H9 (cell line): ENCODE measurements around the gene ALG11. TPM values are rescaled to one million over a fixed set of nuclear protein-coding genes. Genes with fewer than 3 reads are reported as not detected.

Experiments used
- DNase-seq: peaks from one replicate; pipeline ENCODE4 v3.0.0-alpha.2; 2017
- H2AFZ ChIP-seq: one replicate; pipeline ENCODE4 v1.6.1; 2013; ENCODE audit warnings: mild to moderate bottlenecking, low read length, control low read depth, moderate library complexity
- H2AK5ac ChIP-seq: 2 replicates; pipeline ENCODE4 v1.6.1; 2013; ENCODE audit warnings: low read length, control low read depth, mixed read lengths; ENCODE audit not compliant: insufficient read length
- H2BK120ac ChIP-seq: one replicate; pipeline ENCODE4 v1.6.1; 2013; ENCODE audit warnings: low read depth, mild to moderate bottlenecking, low read length, control low read depth, inconsistent platforms; ENCODE audit not compliant: poor library complexity, severe bottlenecking
- H2BK12ac ChIP-seq: 2 replicates; pipeline ENCODE4 v1.6.1; 2013; ENCODE audit warnings: low read length, control low read depth, mixed read lengths, low read depth; ENCODE audit not compliant: insufficient read length
- H2BK15ac ChIP-seq: 2 replicates; pipeline ENCODE4 v1.6.1; 2013; ENCODE audit warnings: low read depth, low read length, control low read depth
- H2BK20ac ChIP-seq: one replicate; pipeline ENCODE4 v1.6.1; 2013; ENCODE audit warnings: low read depth, mild to moderate bottlenecking, low read length, control low read depth, inconsistent platforms; ENCODE audit not compliant: poor library complexity, severe bottlenecking
- H2BK5ac ChIP-seq: 2 replicates; pipeline ENCODE4 v1.6.1; 2013; ENCODE audit warnings: low read length, control low read depth, mixed read lengths; ENCODE audit not compliant: insufficient read length
- H3K14ac ChIP-seq: 2 replicates; pipeline ENCODE4 v1.6.1; 2013; ENCODE audit warnings: low read length, control low read depth; ENCODE audit not compliant: insufficient read depth
- H3K18ac ChIP-seq: 2 replicates; pipeline ENCODE4 v1.6.1; 2013; ENCODE audit warnings: low read depth, mild to moderate bottlenecking, mixed read lengths, low read length, control low read depth; ENCODE audit not compliant: insufficient read length
- H3K23ac ChIP-seq: 2 replicates; pipeline ENCODE4 v1.6.1; 2013; ENCODE audit warnings: low read length, control low read depth, mixed read lengths, low read depth; ENCODE audit not compliant: insufficient read length
- H3K23me2 ChIP-seq: 2 replicates; pipeline ENCODE4 v1.6.1; 2013; ENCODE audit warnings: low read depth, mild to moderate bottlenecking, mixed read lengths, low read length, control low read depth; ENCODE audit not compliant: insufficient read length, poor library complexity, severe bottlenecking
- H3K27ac ChIP-seq: 2 replicates; pipeline ENCODE4 v1.5.1; 2013; ENCODE audit warnings: low read length, control low read depth, mixed read lengths, low read depth; ENCODE audit not compliant: insufficient read length
- H3K27me3 ChIP-seq: 2 replicates; pipeline ENCODE4 v1.6.1; 2013; ENCODE audit warnings: low read length, control low read depth, inconsistent platforms; ENCODE audit not compliant: insufficient read depth
- H3K4ac ChIP-seq: 2 replicates; pipeline ENCODE4 v1.6.1; 2013; ENCODE audit warnings: low read depth, mild to moderate bottlenecking, control low read depth, inconsistent platforms, low read length, moderate library complexity
- H3K4me1 ChIP-seq: 2 replicates; pipeline ENCODE4 v1.6.1; 2013; ENCODE audit warnings: low read length, control low read depth, inconsistent platforms; ENCODE audit not compliant: insufficient read depth
- H3K4me2 ChIP-seq: 2 replicates; pipeline ENCODE4 v1.6.1; 2013; ENCODE audit warnings: low read length, control low read depth, mixed read lengths; ENCODE audit not compliant: insufficient read length, insufficient read depth
- H3K56ac ChIP-seq: 2 replicates; pipeline ENCODE4 v1.6.1; 2013; ENCODE audit warnings: low read depth, mild to moderate bottlenecking, mixed read lengths, low read length, control low read depth; ENCODE audit not compliant: insufficient read length
- H3K79me1 ChIP-seq: 2 replicates; pipeline ENCODE4 v1.6.1; 2013; ENCODE audit warnings: low read depth, mild to moderate bottlenecking, moderate library complexity, low read length, control low read depth, inconsistent platforms; ENCODE audit not compliant: insufficient read depth, poor library complexity, severe bottlenecking
- H3K79me2 ChIP-seq: 2 replicates; pipeline ENCODE4 v1.6.1; 2013; ENCODE audit warnings: low read length, control low read depth, inconsistent platforms; ENCODE audit not compliant: insufficient read depth
- H3K9ac ChIP-seq: 2 replicates; pipeline ENCODE4 v1.6.1; 2013; ENCODE audit warnings: low read length, control low read depth, mixed read lengths; ENCODE audit not compliant: insufficient read length; ENCODE audit errors: extremely low read depth
- H3K9me3 ChIP-seq: one replicate; pipeline ENCODE4 v1.6.1; 2013; ENCODE audit warnings: low read depth, low read length, inconsistent platforms; ENCODE audit not compliant: control insufficient read depth
- H3T11ph ChIP-seq: one replicate; pipeline ENCODE4 v1.6.1; 2013; ENCODE audit warnings: mild to moderate bottlenecking, low read length, control low read depth, inconsistent platforms
- H4K20me1 ChIP-seq: one replicate; pipeline ENCODE4 v1.6.1; 2013; ENCODE audit not compliant: control insufficient read depth, insufficient read length, insufficient read depth
- H4K5ac ChIP-seq: 2 replicates; pipeline ENCODE4 v1.6.1; 2013; ENCODE audit warnings: low read depth, mild to moderate bottlenecking, mixed read lengths, low read length, control low read depth; ENCODE audit not compliant: insufficient read length
- H4K8ac ChIP-seq: replicated peaks from 2 replicates; pipeline ENCODE4 v1.6.1; 2013; ENCODE audit warnings: low read length, control low read depth, mixed read lengths, low read depth; ENCODE audit not compliant: insufficient read length
- H4K91ac ChIP-seq: 2 replicates; pipeline ENCODE4 v1.6.1; 2013; ENCODE audit warnings: low read depth, mild to moderate bottlenecking, moderate library complexity, mixed read lengths, low read length, control low read depth; ENCODE audit not compliant: insufficient read length
- H3K27ac Mint-ChIP-seq, 3 experiments: 2 replicates in 2 of 3; 3 replicates in 1 of 3; pipeline ENCODE4 v1.8.0; 2020 to 2021; ENCODE audit warnings: mixed read lengths in 3 of 3, mild to moderate bottlenecking in 1 of 3, moderate library complexity in 1 of 3
- H3K27me3 Mint-ChIP-seq: 2 replicates; pipeline ENCODE4 v1.8.0; 2021; ENCODE audit warnings: low read depth, mild to moderate bottlenecking, moderate library complexity, mixed read lengths
- H3K36me3 Mint-ChIP-seq, 3 experiments: 2 replicates in 2 of 3; 3 replicates in 1 of 3; pipeline ENCODE4 v1.8.0; 2020 to 2021; ENCODE audit warnings: low read depth in 3 of 3, mixed read lengths in 3 of 3; ENCODE audit not compliant: insufficient read depth in 1 of 3
- H3K4me1 Mint-ChIP-seq, 2 experiments: 2 replicates each; pipeline ENCODE4 v1.8.0; 2020; ENCODE audit warnings: mixed read lengths in 2 of 2
- H3K4me3 Mint-ChIP-seq, 2 experiments: 2 replicates in 1 of 2; 3 replicates in 1 of 2; pipeline ENCODE4 v1.8.0; 2020 to 2021; ENCODE audit warnings: mild to moderate bottlenecking in 2 of 2, mixed read lengths in 2 of 2, moderate library complexity in 1 of 2
- H3K9me3 Mint-ChIP-seq, 2 experiments: 2 replicates in 1 of 2; 3 replicates in 1 of 2; pipeline ENCODE4 v1.8.0; 2020; ENCODE audit warnings: mild to moderate bottlenecking in 2 of 2, mixed read lengths in 2 of 2, moderate library complexity in 1 of 2
- CTCF ChIP-seq: fragments of 200-600 bp; sonication (generic); conservative IDR thresholded peaks from 3 replicates; pipeline ENCODE4 v1.8.0; 2021; ENCODE audit warnings: antibody characterized with exemption, mild to moderate bottlenecking
- WGBS: extraction: QIAGEN DNeasy Blood & Tissue Kit; methylation state at CpG from one replicate; pipeline ENCODE4 v1.1.7; 2013; ENCODE audit warnings: missing lambda C conversion rate, low lambda C conversion rate, mixed read lengths; ENCODE audit not compliant: insufficient read length; ENCODE audit errors: extremely low coverage; 5-methylcytosine and 5-hydroxymethylcytosine counted together
- total RNA-seq: library from RNA; stranded (reverse); gene quantifications from 2 replicates; pipeline ENCODE4 v1.2.1, GENCODE V29; 2021

Gene ALG11
- total RNA-seq, 1 experiment from 2014 or later, result 46.6 TPM

- peaks cover under 1% of the 10 kb centered on the region; the same call in 1 of the 2 replicates for H3K79me2 ChIP-seq
- Mint-ChIP-seq H3K9me3 (peaks cover 6 to 8% of the 10 kb centered on the region in 2 experiments), H3K27ac (no peak overlapping the region), H3K4me3 (no peak overlapping the region), H3K36me3 (peaks cover 41 to 86% (median 77%) of the 10 kb centered on the region in 3 experiments), H3K27me3 (no peaks in the 10 kb centered on the region), H3K4me1 (no peaks in the 10 kb centered on the region)
- H3K4ac ChIP-seq, result no peak overlapping the region
- no peak overlapping the region for H2BK5ac ChIP-seq
- no peak overlapping the region for H2BK20ac ChIP-seq
- no peaks in the 10 kb centered on the region for H3K4me1 ChIP-seq
- H4K5ac ChIP-seq, result no peak overlapping the region
- no peak for TF ChIP-seq CTCF
- no peak overlapping the region for H3K9ac ChIP-seq
- H3K27me3 ChIP-seq, result no peaks in the 10 kb centered on the region
- H3K4me2 ChIP-seq, result no peak overlapping the region
- H2AFZ ChIP-seq, result no peak overlapping the region
- H2BK15ac ChIP-seq, result no peak overlapping the region
- no peak overlapping the region for H3K18ac ChIP-seq
- no peak overlapping the region for H3K56ac ChIP-seq
- H4K91ac ChIP-seq, result no peak overlapping the region
- no peaks in the 10 kb centered on the region for H3K23me2 ChIP-seq
- no peak overlapping the region for H4K8ac ChIP-seq
- WGBS, result no CpG with 5 or more reads among the region's 3 CpGs
- no peak overlapping the region for H3T11ph ChIP-seq
- no peak overlapping the region for H2BK120ac ChIP-seq
- no peak overlapping the region for H2AK5ac ChIP-seq
- no peaks in the 10 kb centered on the region for H4K20me1 ChIP-seq
- no peak for DNase-seq
- no peak overlapping the region for H3K14ac ChIP-seq
- H3K9me3 ChIP-seq, result no peaks in the 10 kb centered on the region
- no peak overlapping the region for H2BK12ac ChIP-seq
- H3K27ac ChIP-seq, result no peak overlapping the region
- no peak overlapping the region for H3K23ac ChIP-seq
- peaks cover 2% of the 10 kb centered on the region for H3K79me1 ChIP-seq
Measured at GRCh38 chr13:52020191-52020590, 8.0 kb downstream of the ALG11 start.
